Peyer's patch (tissue), 4 donors: ENCODE measurements around the gene FUT9.

Experiments
- CTCF ChIP-seq, 6 experiments: fragments of 450-650 bp in 4 of 6; fragments of 200-600 bp in 2 of 6; sonication (generic) in 1 of 6; IDR thresholded peaks; one replicate each; pipeline ENCODE4 v1.5.1; 2017 to 2019; ENCODE audit warnings: antibody characterized with exemption in 6 of 6, mild to moderate bottlenecking in 3 of 6, moderate library complexity in 1 of 6
- POLR2A ChIP-seq, 2 donors: fragments of 450-650 bp; IDR thresholded peaks; one replicate each; pipeline ENCODE4 v1.5.1; 2017; ENCODE audit warnings: antibody characterized with exemption in 2 of 2, mild to moderate bottlenecking in 2 of 2, moderate library complexity in 2 of 2

DNA sequence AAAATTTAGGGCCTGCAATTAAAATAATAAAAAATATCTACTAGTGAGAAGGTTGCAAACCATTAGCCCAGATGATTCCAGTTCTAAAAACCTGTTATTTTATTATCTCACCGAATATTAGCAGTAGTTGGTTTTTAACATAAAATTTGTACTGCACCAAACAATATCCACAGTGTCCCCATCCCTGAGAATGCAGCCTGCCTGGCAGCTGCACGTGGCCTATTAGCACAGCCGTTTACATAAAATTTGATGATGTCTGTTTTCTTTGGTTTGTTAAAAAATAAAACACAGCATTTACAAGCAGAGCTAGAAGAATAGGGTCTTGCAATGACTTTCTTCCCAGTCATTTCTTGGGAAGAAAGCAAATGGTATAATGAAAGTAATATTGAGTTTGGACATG is 58.2 kb downstream of the FUT9 start:
- no peak for TF ChIP-seq POLR2A (IDR thresholded peaks at IDR 0.05)
- no peak for TF ChIP-seq CTCF (IDR thresholded peaks at IDR 0.05)
